GM18519 (cell line): Measurements from ENCODE around the gene FAM193A.
"Not testable (repeated sequence)": the region's sequence is repeated elsewhere in the genome, so short reads cannot be mapped to it uniquely, and the experiment has no call there.

ENCODE experiments used
- ATAC-seq: cut with Tn5 transposase; IDR thresholded peaks from one replicate; pipeline ENCODE4 v1.9.1; 2021; ENCODE audit warnings: mild to moderate bottlenecking, moderate library complexity; ENCODE audit not compliant: unreplicated experiment, low FRiP score

FAM193A gene

DNA sequence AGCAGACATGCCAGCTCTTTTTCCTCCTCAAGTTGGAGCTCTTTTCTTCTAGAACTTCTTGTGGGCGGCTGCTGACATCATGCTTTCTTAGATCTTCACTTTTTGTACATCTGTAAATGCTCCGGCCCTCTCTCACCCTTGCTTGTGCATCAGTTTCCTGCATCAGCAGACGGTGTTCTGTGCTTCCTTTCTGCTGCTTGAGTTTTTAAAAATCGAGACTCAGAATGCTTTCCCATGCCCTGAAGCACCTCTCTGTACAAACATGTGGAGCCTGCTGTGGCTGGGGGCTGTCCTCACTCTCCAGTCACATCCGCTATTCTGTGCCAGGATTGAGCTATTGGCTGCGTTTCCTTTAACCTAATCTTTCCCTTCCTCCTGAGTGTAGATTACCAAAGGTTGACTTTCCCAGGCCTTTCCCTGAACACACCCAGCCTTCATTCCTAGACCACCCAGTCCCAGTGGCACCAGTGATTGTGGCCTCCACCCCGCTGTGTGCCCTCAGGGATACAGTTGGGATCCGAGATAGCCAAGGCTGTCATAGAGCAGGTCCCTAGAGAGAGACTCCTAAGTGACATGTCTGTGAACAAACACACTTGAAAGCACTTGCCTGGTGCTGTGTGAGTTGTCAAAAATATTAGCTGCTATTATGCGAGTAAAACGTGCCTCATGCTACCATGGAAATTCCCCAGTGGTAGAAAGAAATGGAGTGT lies 177.8 kb downstream of the FAM193A start:
- ATAC-seq, result no peak

DNA sequence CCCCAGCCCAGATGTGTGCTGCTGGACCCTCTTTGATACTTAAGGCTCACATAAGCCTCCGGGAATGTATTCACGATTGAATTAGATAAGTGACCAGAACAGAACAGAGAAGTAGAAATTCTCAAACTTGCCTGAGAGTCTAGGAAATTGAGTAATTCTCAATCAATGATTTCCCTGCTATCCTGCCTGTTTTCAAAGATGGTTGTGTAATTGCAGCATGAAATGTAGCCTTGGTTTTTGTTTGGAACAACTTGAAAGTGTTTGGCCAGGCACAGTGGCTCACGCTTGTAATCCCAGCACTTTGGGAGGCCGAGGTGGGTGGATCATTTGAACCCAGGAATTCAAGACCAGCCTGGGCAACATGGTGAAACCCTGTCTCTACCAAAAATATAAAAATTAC lies 178.5 kb downstream of the FAM193A start:
- ATAC-seq, result no peak

DNA sequence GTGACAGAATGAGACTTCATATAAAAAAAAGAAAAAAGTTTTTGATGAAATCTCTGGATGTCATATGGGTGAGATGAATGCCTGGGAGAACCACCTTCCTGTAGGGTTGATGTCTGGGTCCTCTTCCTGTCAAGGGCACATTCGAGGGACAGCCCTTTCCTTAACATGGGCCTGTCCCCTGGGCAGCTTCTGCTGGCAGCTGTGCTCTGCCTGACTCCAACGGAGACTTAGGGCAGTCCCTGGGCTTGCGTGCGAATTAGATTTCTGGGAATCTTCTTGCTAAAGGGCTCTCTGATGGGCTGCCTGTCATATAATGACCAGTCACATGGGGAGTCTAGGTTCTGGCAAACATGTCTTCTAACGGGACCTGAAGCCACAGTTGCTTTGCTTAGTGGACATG lies 179.0 kb downstream of the FAM193A start:
- no peak for ATAC-seq

DNA sequence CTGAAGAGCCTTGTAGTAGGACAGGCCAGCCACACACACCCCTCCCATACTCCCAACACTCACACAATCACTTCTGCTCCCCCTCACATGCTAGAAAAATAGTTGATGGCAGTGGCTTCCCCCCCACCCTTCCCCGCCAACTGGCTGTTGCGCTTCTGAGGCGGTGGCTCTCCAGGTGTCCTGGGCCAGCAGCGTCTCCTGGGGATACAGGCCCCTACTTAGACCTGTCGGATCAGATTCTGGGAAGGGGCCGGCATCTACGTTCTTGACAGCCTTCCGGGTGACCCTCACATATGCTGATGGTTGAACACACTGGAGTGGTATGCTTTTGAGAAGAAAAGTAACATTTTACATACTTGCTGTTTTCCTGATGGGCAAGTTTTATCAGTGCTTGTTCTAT lies 179.8 kb downstream of the FAM193A start:
- no peak for ATAC-seq

DNA sequence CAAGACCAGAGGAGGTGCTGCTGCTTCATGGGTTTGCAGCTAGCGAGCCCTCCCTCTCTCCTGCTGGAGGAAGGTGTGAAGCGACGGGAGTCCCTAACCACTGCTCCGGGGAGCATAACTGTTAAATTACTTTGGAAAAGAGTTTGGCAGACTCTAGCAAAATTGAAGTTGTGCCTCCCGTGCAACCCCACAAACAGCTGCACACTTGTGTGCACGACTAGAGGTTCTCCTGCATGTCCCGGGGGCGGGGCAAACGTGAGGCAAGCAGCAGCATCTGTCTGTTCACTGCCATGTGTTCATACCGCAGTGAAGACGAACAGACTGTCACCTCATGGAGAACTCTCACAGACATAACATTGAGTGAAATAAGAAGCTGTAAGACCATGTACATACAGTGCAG lies 185.1 kb downstream of the FAM193A start:
- no peak for ATAC-seq

DNA sequence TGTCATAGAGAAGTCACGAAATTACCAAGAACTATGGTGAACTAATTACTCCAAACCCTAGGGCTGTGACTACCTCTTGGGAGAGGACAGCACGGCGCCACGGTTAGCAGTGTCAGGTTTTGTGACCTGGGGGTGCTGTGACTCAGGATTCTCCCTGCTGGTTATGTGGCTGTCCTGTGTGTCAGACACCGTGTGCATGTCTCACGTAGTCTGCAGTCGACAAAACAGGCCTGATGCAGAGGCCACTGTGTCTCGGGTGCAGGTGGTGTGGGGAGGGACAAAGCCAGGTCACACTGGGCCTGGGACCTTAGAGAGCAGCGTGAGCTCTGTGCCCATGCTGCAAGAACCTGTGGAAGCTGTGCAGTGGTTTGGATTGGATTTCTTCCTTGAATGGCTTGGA lies 185.6 kb downstream of the FAM193A start:
- no peak for ATAC-seq

DNA sequence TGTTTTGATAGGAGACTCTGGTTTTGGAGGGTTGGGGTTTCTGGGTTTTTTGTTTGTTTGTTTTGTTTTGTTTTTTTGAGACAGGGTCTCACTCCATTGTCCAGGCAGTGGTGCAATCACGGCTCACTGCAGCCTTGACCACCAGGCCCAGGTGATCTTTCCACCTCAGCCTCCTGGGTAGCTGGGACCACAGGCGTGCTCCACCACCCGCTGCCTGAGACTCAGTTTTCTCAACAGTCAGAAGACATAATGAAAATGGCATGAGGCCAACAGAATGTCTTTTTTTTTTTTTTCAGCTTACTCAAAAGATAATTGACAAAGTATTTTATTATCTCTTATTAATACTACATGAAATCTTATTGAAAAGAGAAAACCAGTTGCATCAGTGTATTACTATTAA lies 187.3 kb downstream of the FAM193A start:
- no peak for ATAC-seq

DNA sequence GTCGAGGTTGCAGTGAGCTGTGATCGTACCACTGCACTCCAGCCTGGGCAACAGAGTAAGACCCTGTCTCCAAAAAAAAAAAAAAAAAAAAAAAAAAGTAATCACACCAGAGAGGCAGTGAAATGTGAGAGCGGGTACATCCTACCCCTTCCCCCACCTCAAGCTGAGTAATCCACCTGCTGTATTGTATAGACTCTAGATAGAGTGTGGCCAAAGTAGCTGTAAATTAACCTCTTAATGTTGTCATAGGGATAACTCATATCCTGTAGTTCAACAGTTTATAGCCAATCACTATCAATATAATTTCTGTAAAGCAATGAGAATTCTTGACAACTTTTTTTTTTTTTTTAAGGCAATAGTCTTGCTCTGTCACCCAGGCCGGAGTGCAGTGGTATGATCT lies 188.9 kb downstream of the FAM193A start:
- ATAC-seq, result no peak

DNA sequence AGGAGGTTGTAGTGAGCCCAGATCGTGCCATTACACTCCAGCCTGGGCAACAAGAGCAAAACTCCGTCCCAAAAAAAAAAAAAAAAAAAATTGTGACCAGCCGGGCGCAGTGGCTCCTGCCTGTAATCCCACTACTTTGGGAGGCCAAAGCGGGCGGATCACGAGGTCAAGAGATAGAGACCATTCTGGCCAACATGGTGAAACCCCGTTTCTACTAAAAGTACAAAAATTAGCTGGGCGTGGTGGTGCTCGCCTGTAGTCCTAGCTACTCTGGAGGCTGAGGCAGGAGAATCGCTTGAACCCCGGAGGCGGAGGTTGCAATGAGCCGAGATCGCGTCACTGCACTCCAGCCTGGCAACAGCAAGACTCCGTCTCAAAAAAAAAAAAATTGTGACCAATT lies 190.4 kb downstream of the FAM193A start:
- not testable (repeated sequence) for ATAC-seq

DNA sequence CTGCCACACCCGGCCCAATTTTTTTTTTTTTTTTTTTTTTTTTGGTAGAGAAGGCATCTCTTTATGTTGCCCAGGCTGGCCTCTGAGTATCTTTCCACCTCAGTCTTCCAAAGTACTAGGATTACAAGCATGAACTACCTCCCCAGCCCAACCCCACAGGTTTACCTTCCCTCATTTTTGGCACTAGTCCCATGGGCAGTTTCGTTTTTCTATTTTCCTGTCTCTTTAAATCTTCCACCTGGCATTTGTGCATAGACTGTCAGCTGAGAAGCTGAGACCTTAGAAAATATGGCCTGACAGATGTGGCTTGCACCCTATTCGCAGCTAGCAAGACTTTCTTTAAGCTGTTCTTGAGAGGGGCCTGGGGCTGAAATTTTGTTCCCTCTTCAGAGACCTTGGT lies 191.8 kb downstream of the FAM193A start:
- ATAC-seq, result no peak

DNA sequence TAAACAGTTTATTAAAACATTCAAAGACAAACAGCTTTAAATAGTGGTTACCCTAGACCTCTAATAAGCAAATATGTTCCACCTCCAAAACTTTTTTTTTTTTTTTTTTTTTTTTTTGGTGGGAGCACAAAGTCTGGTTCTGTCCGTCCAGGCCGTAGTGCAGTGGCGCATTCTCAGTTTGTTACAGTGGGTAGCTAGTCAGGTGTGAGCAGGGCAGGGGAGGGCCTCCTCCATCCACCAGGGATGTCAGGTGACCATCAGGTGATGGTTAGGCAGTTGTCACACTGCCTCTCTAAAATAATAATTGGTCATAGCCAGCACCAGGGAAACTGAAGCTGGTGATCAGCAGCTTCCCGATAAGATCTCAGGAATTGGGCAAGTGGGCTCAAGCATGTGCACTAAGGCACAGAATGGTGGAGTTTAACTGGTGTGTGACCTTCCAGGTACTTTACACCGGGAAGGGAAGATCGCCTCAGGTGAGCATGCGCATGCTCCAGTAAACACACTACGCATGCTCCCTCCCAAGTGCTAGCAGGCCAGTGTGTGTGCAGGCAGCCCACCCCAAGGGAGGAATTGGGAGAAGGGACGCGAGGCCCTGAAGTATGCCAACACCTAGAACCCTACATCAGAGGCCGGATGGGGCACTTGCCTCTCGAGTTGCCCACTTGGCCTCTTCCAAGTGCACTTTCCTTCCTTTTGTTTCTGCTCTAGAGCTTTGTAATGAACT lies 192.5 kb downstream of the FAM193A start:
- no peak for ATAC-seq

DNA sequence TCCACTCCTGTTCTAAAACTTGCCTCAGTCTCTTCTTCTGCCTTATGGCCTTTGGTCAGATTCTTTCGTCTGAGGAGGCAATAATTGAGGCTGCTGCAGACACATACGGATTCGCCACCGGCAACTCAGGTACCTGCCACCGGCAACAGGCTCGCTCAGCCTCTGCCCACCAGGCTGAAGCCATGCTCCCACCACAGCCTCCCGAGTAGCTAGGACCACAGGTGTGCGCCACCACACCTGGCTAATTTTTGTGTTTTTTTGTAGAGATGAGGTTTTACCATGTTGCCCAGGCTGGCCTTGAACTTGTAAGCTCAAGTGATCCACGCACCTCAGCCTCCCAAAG lies 193.1 kb downstream of the FAM193A start:
- ATAC-seq, result no peak

DNA sequence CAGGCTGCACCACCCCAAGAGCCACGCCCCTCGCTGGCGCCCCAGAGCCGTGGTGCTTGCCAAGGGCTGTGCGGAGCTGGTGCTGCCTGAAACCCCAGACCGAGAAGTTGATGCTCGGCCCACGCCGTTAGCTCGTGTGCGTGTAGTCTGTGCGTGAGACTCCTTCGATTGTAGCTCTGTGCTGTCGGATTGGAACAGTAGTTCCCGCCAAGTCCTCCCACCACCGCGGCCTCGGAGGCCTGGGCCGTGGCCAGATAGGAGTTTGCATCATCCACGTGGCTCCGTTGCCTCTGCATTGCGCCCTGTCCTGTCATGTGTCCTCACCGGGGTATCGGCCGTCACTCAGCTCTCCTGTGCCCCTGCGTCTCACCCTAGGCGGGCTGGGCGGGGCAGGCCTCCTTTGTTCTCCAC lies 195.5 kb downstream of the FAM193A start:
- no peak for ATAC-seq

DNA sequence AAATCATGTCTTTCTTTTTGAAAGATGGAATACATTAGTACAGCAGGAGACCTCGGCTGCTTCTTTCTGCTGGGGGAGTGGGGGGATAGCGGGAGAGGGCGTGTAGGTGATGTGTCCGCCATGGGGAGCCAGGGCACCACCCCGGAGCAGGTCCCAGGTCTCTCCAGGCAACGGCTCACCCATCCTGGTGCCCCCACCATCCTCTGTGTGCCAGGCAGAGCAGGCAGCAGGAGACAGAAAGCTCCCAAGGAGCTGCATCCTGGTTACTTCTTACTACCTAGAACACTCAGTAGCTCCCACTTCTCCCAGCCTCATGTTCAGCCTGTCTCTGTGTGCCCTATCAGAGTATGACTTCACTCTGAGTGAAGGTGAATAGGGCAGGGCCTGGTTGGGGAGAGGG lies 196.1 kb downstream of the FAM193A start:
- ATAC-seq, result no peak

DNA sequence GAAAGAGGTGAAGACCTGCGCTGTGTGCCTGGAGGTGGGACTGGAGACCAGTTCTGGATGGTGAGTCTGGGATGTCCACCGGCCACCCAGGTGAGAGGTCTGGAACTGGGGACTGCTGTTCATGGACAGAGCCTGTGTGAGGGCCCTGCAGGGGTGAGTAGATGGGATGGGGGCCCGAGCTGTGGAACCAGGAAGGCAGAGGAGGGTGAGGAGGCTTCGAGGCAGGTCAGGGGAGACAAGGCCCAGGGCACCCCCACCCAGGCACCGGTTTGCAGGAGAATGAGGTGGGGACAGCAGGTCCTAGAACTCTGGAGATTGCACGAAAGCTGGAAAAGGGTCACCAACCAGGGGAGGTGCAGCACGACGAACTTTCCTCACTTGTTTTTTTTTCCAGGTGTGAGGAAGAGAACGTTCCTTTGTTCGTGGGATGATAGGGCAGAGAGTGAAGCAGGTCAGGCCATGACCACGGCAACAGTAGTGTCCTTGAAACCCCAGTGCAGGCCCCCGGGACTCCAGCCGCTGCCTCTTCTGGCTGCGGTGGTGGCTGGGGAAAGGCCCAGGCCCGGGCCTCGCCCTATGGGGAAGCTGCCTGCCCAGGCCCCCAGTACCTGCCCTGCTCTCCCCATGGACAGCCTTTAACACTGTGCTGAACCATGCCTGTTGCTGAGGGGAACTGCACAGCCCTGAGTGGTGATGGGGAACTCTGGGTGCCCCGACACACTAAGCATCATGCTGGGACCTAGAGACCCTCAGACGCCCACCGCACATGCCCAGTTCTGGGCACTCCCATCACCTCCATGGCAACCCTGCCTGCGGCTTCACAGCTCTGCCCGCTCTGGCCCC lies 196.8 kb downstream of the FAM193A start:
- no peak for ATAC-seq

DNA sequence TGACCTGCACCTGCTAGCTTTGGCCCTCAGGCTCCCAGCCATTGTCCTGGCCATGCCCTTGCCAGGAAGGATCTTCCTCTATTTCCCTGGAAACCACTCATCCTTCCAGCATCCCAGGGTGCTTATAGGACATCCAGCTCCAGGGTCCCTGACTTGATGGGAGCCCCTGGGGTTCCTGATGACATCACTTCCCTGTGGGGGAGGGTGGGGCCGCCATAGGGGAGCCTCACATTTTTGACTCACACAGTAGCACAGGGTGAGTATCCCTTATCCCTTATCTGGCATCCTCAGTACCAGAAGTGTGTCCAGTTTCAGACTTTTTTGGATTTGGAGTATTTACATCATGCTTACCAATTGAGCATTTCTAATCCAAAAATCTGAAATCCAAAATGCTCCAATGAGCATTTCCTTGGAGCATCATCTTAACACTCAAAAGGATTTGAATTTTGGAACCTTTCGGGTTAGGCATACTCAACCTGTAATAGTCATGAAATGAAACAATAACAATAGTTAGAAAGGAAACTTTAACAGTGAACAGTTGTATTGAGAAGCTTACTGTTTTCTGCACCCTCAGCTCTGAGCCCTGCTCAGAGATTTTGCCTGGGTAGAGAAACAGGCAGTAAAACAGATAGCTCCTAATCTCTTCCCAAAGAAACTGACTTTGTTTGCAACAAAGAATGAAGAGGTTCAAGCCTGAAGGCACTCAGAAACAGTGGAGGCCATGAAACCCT lies 197.6 kb downstream of the FAM193A start:
- no peak for ATAC-seq

DNA sequence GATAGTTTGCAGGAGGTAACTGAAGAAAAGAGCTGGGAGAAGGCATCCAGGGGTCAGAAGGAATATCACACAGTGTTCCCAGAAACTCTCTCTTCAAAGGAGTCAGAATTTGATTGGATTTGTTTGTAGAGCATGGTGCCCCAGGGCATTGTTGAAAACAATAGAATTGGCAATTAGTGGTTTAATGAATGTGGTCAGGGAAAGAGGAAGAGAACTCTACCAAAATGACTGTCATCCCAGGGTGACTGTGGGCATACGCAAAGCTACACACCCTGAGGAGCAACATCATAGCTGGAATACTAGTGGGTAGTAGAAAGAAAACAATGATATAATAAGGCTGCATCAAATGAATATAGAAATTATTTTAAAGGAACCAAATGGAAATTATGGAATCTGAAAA lies 198.2 kb downstream of the FAM193A start:
- no peak for ATAC-seq

DNA sequence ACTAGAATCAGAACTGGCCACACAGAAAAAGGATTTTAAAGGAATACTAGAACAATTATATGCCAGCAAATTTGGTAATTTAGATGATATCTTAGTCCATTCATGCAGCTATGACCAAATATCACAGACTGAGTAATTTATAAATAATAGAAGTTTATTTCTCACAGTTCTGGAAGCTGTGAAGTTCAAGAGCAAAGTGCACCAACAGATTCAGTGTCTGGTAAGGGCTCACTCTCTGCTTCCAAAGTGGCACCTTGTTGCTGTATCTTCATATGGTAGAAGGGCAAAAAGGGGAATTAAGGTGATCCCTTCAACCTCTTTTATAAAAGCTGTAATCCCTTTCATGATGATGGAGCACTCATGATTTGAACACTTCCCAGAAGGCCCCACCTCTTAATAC lies 199.4 kb downstream of the FAM193A start:
- ATAC-seq, result no peak

DNA sequence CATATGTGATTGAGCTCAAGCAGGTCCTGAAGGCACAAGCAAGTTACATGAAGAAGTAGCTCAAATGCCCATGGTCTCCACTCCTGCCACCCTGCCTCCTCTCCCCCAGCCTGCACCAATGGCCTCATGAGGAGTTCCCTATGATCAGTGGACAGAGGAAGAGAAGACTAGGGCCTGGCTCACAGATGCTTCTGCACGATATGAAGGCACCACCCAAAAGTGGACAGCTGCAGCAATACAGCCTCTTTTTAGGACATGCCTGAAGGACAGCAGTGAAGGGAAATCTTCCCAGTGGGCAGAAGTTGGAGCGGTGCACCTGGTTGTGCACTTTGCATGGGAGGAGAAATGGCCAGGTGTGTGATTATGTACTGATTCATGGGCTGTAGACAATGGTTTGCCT lies 201.8 kb downstream of the FAM193A start:
- not testable (repeated sequence) for ATAC-seq

DNA sequence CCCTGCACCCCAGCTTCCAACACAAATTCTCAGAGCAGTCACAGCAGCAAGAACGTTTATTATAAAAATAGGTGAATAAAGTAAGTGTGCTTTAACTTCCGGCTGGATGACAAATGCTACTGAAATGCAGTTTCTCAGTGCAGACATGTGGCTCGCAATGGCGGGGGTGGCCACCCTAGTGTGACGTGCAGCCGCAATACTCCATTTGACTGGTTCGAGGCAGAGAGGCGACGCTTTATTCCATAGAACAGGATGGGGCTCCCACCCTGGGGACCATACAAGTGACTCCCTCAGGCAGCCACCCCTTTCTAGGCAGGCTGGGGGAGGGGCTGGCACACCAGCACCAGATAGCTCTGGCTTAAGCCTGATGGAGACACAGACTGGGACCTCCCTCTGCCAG lies 205.2 kb downstream of the FAM193A start:
- ATAC-seq, result no peak
